NT2/D1 (cell line): Measurements from ENCODE around the gene ARHGAP24.

Experiments used
- DNase-seq: peaks from one replicate; pipeline ENCODE4 v3.0.0-alpha.2; 2011; ENCODE audit warnings: low read depth, low spot score
- H3K27me3 ChIP-seq: 2 replicates; pipeline ENCODE4 v1.6.0; 2011; ENCODE audit warnings: mild to moderate bottlenecking; ENCODE audit not compliant: insufficient read length, insufficient read depth
- H3K36me3 ChIP-seq: 2 replicates; pipeline ENCODE4 v1.6.1; 2011; ENCODE audit warnings: mild to moderate bottlenecking, low read length, mixed read lengths; ENCODE audit not compliant: insufficient read depth, insufficient read length
- H3K4me1 ChIP-seq: 2 replicates; pipeline ENCODE4 v1.5.1; 2011; ENCODE audit not compliant: insufficient read depth, insufficient read length
- H3K4me3 ChIP-seq: 2 replicates; pipeline ENCODE4 v1.5.1; 2011; ENCODE audit warnings: low read depth; ENCODE audit not compliant: insufficient read length
- H3K9ac ChIP-seq: 2 replicates; pipeline ENCODE4 v1.6.0; 2011; ENCODE audit warnings: low read depth; ENCODE audit not compliant: insufficient read length
- H3K9me3 ChIP-seq: 2 replicates; pipeline ENCODE4 v1.5.1; 2011; ENCODE audit warnings: mild to moderate bottlenecking, low read length; ENCODE audit not compliant: insufficient read depth
- SUZ12 ChIP-seq: IDR thresholded peaks from 2 replicates; pipeline ENCODE4 v1.6.1; 2011; ENCODE audit not compliant: insufficient read length, insufficient read depth; ENCODE audit errors: extremely low read depth
- YY1 ChIP-seq: IDR thresholded peaks from 2 replicates; pipeline ENCODE4 v1.6.1; 2011; ENCODE audit not compliant: insufficient read length, insufficient read depth
- ZNF274 ChIP-seq: IDR thresholded peaks from 2 replicates; pipeline ENCODE4 v1.6.1; 2011; ENCODE audit warnings: mild to moderate bottlenecking, low read depth, low read length

Gene ARHGAP24

GRCh38 chr4:85715991-85716737 is 241.2 kb downstream of the ARHGAP24 start:
- Histone ChIP-seq H3K36me3 (no peaks in the 10 kb centered on the region), H3K4me3 (no peak overlapping the region), H3K9ac (no peak overlapping the region), H3K4me1 (no peaks in the 10 kb centered on the region), H3K27me3 (no peaks in the 10 kb centered on the region), H3K9me3 (no peaks in the 10 kb centered on the region)
- no peak for DNase-seq
- TF ChIP-seq YY1: no peak
- TF ChIP-seq SUZ12: no peak
- no peak for TF ChIP-seq ZNF274

DNA sequence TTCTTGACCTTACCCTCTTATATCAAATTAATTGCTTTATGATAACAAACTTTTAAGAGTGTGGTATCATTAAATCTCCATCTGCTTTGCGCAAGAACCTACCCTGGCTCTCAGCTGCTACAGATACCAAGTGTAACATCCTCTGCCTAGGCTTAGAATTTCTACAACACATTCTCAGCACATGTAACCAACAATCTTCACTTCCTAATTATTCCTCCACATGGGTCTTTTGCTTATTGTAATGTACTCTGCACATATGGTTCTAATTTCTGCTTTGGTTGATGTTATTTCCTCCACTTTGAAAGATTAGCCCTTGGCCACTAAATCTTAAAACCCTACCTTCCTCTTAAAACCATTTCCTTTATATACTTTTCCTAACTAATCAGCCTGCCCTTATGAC is 242.4 kb downstream of the ARHGAP24 start:
- Histone ChIP-seq H3K27me3 (no peaks in the 10 kb centered on the region), H3K4me1 (no peaks in the 10 kb centered on the region), H3K9me3 (no peaks in the 10 kb centered on the region), H3K36me3 (no peaks in the 10 kb centered on the region), H3K9ac (no peak overlapping the region), H3K4me3 (no peak overlapping the region)
- TF ChIP-seq YY1 (no peak), SUZ12 (no peak), ZNF274 (no peak)
- no peak for DNase-seq

GRCh38 chr4:85717847-85718246 is 242.9 kb downstream of the ARHGAP24 start:
- DNase-seq: no peak
- no peaks in the 10 kb centered on the region for H3K4me1 ChIP-seq
- TF ChIP-seq SUZ12: no peak
- no peak for TF ChIP-seq ZNF274
- TF ChIP-seq YY1: no peak
- no peaks in the 10 kb centered on the region for H3K36me3 ChIP-seq
- no peak overlapping the region for H3K4me3 ChIP-seq
- no peaks in the 10 kb centered on the region for H3K27me3 ChIP-seq
- H3K9me3 ChIP-seq: no peaks in the 10 kb centered on the region
- no peak overlapping the region for H3K9ac ChIP-seq

GRCh38 chr4:85720735-85721134 is 245.8 kb downstream of the ARHGAP24 start:
- Histone ChIP-seq H3K4me3 (no peak overlapping the region), H3K9ac (no peak overlapping the region), H3K27me3 (no peaks in the 10 kb centered on the region), H3K9me3 (no peaks in the 10 kb centered on the region), H3K4me1 (no peaks in the 10 kb centered on the region), H3K36me3 (no peaks in the 10 kb centered on the region)
- DNase-seq: no peak
- TF ChIP-seq ZNF274 (no peak), YY1 (no peak), SUZ12 (no peak)

- Histone ChIP-seq H3K36me3 (no peaks in the 10 kb centered on the region), H3K9me3 (no peaks in the 10 kb centered on the region), H3K4me1 (no peaks in the 10 kb centered on the region), H3K9ac (no peak overlapping the region), H3K27me3 (no peaks in the 10 kb centered on the region), H3K4me3 (no peak overlapping the region)
- TF ChIP-seq SUZ12 (no peak), YY1 (no peak), ZNF274 (no peak)
- no peak for DNase-seq
Measured at GRCh38 chr4:85722401-85722800, 247.5 kb downstream of the ARHGAP24 start.

- Histone ChIP-seq H3K9ac (no peak overlapping the region), H3K36me3 (no peaks in the 10 kb centered on the region), H3K4me1 (no peaks in the 10 kb centered on the region), H3K4me3 (no peak overlapping the region), H3K27me3 (no peaks in the 10 kb centered on the region), H3K9me3 (no peaks in the 10 kb centered on the region)
- TF ChIP-seq ZNF274 (no peak), SUZ12 (no peak), YY1 (no peak)
- no peak for DNase-seq
Measured at GRCh38 chr4:85722807-85723206, 247.9 kb downstream of the ARHGAP24 start.

GRCh38 chr4:85724791-85725563 is 250.0 kb downstream of the ARHGAP24 start:
- TF ChIP-seq SUZ12: no peak
- no peak for TF ChIP-seq YY1
- no peak for TF ChIP-seq ZNF274
- H3K27me3 ChIP-seq: no peaks in the 10 kb centered on the region
- H3K36me3 ChIP-seq: no peaks in the 10 kb centered on the region
- H3K9ac ChIP-seq: no peak overlapping the region
- no peak overlapping the region for H3K4me3 ChIP-seq
- H3K9me3 ChIP-seq: no peaks in the 10 kb centered on the region
- no peak for DNase-seq
- H3K4me1 ChIP-seq: no peaks in the 10 kb centered on the region
